GM21825 (cell line): ENCODE results near the gene MACROD2.
"Not testable (repeated sequence)": the region's sequence is repeated elsewhere in the genome, so short reads cannot be mapped to it uniquely, and the experiment has no call there.

Experiments used
- ATAC-seq: cut with Tn5 transposase; IDR thresholded peaks from one replicate; pipeline ENCODE4 v1.9.1; 2021; ENCODE audit warnings: mild to moderate bottlenecking, moderate library complexity; ENCODE audit not compliant: unreplicated experiment

The MACROD2 gene

DNA sequence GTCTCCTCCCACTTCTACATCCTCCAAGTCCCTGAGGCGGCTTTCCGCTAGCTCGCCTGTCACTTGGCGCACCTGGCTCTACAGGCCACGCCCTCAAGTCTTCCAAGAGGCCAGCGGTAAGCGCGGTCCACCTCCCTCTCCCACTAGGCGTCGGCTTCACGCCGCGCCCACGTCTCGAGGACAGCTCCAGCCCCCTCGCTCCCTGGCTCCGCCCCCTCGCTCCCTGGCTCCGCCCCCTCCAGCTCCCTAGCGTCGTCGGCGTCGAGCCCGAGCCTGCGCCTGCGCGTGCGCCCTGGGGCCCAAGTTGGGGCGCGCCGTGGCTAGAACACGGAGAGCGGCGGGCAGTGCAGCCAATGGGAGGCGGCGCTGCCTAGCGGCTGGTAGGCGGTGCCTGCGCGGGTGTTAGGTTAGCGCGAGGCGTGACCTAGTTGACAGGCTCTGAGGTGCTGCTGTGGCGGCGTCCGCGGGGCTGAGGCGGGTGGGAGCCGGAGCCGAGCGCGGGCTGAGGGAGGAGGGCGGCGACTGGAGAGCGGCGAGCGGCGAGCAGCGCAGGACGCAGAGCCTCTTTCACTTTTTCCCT, at the start of gene MACROD2:
TSS of gene MACROD2 (plus strand) at position 431 of the 580 bp plus-strand sequence.
- ATAC-seq = no peak

DNA sequence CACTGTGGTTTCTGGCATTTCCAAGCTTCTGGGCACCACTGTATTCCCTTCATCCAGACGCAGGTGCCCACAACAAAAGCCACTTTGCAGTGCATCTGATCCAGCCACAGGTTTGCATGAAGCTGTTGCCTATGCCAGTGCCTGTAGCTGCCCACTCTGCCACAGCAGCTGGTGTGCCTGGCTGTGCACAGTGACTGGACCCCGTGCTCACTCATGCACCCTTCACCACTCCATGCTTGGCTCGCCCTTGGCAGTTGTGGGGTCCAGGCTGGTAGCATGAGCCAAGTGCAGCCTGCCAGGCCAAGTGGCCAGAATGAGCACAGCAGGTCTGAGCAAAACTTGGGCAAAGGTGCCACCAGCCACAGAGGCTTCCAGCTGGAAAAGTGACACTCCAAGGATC, 47.6 kb upstream of the MACROD2 start:
- no peak for ATAC-seq

DNA sequence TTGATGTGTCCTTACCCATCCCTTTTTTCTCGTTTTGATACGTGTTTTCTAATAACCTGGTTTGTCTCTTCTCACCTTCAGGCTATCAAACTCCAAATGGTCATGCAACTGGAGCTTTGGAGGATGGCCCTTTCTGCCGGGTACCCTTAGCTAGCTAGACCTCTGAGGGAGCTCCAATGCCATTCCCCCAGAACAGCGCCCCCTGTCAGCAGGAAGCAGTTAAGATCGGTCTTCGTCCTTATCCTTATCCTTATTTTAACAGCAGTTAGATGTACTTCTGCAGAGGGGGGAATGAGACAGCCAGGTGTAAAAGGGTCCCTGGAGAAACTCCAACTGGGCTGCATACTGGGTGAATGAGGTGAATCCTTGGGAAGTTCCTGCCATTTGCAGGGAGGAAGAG, 42.1 kb upstream of the MACROD2 start:
- no peak for ATAC-seq

DNA sequence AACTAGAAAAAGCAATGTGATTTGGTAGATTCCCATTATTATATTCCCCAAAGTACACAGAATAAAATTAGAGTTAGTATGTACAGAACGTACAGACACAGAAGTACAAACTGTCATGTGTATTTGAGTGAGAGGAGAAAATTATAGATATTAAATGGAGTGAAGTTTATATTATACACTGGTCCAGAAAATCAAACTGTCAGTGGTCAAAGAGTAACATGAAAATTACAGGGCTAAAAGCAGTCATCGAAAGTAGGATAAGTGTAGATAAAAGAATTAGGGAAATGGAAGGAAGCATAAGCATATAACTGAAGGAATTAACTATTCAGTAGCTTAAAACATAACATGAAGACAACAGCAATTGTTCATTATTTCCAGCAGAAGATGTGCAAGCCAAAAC, 35.2 kb upstream of the MACROD2 start:
- no peak for ATAC-seq

DNA sequence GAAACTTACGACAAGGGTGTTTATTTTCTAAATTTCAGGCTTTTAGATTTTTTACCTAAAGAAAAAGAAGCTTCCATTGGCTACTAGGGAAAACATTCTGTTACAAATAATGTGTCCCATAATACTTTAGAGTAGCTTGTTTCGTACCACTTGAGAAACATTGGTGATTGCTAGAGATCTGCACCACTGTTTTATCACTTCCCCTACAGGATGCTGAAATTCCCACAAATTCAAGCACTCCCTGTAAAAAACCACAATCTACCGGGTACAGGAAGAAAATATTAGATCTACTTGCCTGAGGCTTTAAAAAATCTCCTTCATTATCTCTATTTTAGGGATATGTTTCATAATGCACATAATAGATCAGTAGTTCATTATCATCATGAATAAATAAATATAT, 34.8 kb upstream of the MACROD2 start:
- ATAC-seq = no peak

DNA sequence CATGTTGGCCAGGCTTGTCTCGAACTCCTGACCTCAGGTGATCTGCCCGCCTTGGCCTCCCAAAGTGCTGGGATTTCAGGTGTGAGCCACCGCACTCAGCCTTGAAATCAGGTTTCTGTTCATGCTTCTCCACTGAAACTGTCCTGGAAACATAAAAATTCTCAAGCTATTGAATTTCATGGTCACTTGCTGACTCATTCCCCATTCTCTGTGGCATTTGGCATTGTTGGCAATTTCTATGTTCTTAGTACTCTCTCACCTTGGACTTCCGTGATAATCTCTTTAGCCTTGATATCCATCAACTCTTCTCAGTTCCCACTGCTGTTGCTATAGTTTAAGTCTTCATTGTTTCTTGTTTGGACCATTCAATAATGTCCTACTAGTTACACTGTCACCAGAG, 11.1 kb upstream of the MACROD2 start:
- ATAC-seq = no peak

DNA sequence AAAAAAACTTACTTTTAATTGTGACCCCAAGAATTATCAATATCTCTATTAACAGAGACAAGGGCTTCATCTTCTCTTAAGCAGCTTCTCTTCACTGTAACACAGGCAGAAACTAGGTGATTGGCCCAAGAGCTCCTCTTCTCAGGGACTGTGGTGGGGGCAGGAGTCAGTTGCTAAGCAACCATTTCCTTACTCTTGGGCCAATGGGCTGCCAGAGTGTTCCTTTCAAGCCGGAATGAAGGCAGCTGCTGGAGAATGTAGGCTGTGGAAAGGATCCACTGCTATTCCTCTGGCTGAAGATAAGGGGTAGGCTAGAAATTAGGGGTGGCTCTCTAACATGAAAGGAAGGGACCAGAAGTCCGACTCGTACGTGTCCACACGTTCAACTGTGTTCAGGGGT, 4.9 kb upstream of the MACROD2 start, which contains the start of gene SEL1L2:
TSS of gene SEL1L2 (minus strand) at position 150 of the 400 bp plus-strand sequence. CDS start at position 70, 80 bp downstream.
- no peak for ATAC-seq

DNA sequence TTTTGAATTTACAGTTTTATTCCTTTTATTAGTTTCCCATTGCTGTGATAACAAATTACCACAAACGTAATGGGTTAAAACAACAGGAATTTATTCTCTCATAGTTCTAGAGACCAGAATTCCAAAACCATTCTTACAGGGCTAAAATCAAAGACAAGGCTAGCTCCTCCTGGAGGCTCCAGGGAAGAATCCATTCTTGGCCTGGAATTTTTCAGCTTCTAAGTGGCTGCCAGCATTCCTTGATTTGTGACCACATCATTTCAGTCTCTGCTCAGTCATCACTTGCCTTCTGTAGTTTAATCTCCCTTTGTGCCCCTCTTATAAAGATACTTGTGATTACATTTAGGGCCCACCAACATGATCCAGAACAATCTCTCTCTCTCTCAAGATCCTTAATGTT, 4.0 kb upstream of the MACROD2 start:
- no peak for ATAC-seq

DNA sequence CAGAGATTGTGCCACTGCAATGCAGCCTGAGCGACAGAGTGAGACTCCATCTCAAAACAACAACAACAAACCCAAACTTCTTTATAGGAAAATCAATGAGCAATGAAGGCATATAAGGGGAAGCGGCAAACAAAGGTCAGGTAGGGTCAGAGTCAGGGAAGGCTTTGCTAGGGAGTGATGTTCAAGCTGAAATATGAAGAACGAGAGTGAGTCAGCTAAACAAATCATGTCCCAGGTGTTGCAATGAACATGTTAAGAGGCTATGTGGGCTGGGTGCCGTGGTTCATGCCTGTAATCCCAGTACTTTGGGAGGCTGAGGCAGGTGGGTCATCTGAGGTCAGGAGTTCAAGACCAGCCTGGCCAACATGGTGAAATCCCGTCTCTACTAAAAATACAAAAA, 3.4 kb upstream of the MACROD2 start:
- ATAC-seq = not testable (repeated sequence)

DNA sequence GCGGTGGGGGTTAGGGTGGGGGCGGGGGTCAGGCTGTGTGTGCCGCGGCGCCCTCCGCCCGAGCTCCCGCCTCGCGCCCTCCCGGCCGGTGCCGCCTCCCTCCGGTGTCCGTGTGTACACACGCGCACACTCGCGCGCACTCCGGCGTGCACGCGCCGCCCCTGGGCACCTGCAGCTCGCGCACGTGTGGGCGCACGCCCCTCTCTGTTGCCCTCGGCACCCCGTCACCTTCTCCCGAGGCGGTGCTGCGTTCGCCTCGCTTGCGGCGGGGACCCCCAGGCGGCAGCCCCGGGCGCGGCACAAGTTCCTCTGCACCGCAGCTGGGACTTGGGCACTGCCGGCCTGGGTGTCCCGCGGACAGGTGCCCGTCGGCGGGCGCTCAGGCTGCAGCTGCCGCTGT, 525 bp downstream of the MACROD2 start:
- ATAC-seq = no peak

DNA sequence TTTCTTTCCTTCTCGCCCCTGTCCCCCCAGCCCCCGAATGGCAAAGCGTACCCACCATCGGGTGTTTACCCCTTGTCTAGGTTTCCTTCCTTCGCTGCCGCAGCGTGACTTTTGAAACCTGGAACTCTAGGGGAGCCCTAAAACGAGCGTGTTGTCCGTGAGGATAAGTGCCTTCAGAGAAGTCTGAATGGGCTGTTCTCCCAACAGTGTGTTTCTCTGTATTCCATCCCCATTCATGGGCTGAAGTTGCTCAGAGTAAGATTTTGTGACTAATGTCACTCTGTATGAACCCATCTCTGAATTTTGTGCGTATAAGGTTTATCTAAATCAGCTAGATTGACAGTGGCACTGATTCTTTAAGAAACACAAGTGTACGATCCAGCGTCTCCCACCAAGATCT, 949 bp downstream of the MACROD2 start:
- no peak for ATAC-seq

DNA sequence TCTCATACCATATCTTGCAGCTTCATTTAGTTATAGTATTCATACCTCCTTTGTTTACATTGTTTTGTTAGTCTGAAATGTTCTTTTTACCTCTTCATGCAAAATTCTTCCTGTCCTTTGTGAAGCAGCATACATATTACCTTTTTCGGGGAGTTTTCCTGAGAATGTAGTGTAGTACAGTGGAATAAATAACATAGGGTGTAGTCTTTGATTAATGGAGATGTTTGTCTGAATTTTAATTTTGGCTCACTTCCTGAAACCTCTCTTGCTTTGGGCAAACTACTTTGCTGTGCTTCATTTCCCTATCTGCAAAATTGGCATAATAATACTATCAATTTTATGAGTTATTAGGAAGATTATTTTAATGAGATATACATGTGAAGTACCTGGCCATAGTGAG, 5.6 kb downstream of the MACROD2 start:
- no peak for ATAC-seq

DNA sequence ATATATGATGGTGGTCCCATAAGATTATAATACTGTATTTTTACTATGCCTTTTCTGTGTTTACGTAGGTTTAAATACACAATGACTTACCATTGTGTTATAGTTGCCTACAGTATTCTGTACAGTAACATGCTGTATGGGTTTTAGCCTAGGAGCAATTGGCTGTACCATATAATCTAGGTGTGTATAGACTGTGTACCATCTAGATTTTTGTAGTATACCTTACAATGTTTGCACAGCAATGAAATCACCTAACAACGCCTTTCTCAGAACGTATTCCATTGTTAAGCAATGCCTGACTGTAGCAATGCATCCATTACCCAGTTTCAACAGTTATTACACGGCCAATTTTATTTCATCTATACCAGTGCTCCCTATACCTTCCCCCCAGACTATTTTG, 10.7 kb downstream of the MACROD2 start:
- ATAC-seq = no peak

DNA sequence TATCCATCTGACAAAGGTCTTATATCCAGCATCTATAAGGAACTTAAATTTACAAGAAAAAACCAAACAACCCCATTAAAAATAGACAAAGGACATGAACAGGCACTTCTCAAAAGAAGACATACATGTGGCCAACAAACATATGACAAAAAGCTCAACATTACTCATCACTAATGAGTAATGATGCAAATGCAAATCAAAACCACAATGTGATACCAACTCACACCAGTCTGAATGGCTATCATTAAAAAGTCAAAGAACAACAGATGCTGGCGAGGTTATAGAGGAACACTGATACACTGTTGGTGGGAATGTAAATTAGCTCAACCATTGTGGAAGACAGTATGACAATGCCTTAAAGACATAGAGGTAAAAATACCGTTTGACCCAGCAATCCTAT, 13.9 kb downstream of the MACROD2 start:
- ATAC-seq = no peak

DNA sequence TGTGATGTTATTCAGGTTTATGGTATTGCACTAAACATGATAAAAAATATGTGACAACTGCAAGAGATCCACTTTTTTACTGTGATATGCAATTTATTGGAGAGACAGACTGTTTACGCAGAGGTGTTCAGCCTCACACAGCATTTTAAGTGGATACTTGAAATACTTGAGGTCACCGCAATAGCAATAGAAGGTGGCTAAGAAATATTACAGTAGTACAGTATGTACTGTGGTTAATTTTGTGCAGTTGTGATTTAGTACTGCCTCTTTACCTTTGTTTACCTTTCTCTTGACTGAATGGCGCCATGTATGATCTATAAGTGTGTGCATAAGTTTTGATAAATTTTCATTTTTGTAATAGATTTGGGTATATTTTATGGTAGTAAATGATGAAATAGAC, 17.4 kb downstream of the MACROD2 start:
- no peak for ATAC-seq

DNA sequence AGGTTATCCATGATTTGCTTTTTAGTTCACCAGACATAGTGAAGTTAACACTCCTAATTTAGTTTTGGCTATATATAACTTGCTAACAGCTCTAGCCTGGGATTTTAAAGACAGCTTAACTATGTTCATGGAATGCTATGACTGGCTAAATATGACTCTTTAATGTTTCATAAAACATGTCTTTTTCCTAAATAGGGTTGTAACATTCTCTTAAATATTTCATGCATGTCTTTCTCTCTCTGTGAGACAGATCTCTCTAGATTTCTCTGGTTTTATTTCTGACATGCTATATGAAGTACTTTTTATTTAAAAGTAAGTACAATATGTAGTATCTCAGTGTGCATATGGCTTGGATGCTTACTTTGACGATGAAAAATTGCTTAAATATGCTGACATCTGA, 35.7 kb downstream of the MACROD2 start:
- no peak for ATAC-seq

DNA sequence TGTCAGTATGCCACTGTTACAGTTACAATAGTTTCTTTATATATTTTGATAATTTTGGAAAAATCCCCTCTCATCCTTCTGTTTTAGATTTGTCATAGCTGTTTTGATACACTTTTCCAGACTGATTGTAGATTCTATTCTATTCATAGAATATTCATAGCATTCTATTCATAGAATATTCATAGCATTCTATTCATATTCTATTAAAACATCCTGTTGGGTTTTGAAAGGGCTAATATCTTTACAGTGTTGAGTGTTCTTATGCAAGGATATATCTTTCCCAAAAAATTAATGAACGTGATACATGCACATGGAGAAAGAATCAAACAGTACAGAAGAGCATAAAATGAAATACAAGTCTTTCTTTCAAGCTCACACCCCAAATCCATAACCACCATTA, 38.0 kb downstream of the MACROD2 start:
- ATAC-seq = no peak

DNA sequence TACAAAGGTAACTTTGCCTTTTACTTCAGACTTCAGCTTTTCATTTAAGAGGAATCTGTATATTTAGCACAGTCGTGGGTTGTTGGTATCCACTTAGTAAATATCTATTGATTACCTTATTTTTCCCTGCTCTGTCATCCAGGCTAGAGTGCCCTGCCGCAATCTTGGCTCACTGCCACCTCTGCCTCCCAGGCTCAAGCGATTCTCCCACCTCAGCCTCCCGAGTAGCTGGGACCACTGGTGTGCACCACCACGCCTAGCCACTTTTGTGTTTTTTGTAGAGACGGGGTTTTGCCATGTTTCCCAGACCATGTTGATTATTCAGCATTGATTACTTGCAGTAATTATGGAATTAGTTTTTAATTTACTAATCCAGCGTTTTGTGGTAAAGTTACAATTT, 41.3 kb downstream of the MACROD2 start:
- no peak for ATAC-seq

DNA sequence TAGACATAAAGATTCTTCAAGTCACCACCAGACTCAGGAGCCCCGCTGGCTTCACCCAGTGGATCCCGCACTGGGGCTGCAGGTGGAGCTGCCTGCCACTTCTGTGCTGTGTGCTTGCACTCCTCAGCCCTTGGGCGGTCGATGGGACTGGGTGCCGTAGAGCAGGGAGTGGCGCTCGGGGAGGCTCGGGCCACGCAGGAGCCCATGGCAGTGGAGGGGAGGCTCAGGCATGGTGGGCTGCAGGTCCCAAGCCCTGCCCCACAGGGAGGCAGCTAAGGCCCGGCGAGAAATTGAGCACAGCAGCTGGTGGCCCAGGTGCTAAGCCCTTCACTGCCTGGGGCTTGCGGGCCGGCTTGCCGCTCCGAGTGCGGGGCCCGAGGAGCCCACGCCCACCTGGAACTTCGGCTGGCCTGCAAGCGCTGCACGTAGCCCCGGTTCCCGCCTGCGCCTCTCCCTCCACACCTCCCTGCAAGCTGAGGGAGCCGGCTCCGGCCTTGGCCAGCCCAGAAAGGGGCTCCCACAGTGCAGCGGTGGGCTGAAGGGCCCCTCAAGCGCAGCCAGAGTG, 49.5 kb downstream of the MACROD2 start:
- ATAC-seq = not testable (repeated sequence)

DNA sequence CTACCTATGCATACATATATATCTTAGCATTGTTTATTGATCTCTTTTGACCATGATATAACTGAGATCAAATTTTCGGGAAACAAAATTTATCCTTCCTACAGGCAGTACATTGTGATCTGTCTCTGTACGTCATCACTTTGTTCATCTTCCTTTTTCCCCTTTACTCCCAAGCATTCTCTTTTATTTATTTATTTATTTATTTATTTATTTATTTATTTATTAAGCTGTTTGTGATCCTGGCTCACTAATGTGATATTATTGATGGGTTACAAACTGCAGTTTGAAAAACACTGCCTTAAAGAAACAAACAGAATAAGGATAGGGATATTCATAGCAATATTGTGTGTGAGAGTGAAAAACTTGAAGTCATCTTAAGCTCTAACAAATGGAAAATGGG, 51.2 kb downstream of the MACROD2 start:
- no peak for ATAC-seq

DNA sequence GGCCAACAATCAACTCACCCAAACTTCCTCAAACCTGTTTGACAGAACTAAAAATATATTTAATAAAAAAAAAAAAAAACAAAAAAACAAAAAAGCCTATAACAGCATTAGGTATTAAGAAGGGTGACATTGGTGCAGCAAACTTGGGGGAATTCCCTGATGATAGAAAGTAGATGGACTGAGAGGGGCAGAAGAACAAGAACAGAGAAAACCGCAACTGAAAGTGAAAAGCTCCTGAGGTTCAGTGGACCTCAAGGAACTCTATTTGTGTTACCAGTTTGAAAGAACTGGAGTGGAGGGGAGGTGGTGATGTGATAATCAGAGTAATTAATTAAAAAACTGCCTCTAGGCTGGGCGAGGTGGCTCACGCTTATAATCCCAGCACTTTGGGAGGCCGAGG, 53.8 kb downstream of the MACROD2 start:
- peak; percentile 75 for ATAC-seq

DNA sequence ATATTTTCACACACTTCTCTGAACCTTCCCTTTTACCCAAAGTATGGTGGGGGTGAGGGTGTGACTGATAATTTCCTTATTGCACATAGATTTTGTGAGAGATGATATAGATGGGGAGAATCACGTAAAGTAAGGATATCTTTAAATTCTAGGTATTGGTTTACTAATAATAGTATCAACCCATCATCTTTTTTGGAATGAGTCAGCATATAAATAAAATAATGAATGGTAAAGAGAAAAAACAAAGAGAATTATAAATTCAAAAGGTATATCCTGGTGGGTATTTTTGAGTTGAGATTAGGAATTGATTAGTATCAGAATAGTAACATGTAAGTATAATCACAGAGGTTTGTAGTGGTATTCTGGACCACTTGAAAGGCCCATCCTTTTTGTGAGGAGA, 56.1 kb downstream of the MACROD2 start:
- no peak for ATAC-seq

DNA sequence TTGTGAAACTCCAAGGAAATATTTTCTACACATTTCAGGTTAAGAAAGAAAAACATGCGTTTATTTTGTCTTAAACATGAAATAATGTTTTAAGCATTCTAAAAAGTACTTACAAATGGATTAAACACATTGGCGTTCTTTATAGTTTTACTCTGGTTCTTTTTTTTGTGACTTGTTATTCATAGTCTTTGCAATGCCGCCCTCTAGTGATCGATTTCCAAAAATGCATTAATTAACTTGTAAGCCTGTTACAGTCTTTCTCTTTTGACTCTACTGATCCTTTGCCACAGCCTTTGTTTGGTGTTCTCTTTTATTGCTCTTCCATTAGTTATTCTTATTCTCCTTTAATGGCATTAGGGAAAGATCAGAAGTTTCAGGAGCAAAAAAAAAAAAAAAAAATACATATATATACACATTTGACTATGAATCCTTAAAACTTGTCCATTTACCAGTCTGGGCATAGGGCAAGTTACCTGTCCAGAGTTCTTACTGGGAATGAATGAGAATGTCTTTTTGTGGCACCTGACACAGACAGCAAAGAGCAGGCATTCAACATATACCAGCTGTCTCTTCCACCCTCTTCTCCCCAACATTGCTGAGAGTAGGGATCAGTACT, 59.9 kb downstream of the MACROD2 start:
- no peak for ATAC-seq
